OCI-LY7 (cell line): ENCODE measurements around the gene IRS1. TPM values are rescaled to one million over a fixed set of nuclear protein-coding genes. Genes with fewer than 3 reads are reported as not detected.
A peak's percentile ranks its signal among the peaks of the same experiment; 100 is the strongest.
"Not testable (repeated sequence)": the region's sequence is repeated elsewhere in the genome, so short reads cannot be mapped to it uniquely, and the experiment has no call there.

Source experiments
- BruUV-seq: library from RNA; stranded (reverse); fragments of 400-500 nt; replicated peaks from 2 replicates; lab custom pipeline; 2021; lab: Mats Ljungman, UMichigan
- CTCF ChIA-PET: fragments of 300-600 bp; sonication (Branson Sonifier 250); formaldehyde crosslinking; loops from one replicate; lab custom pipeline; 2022; ENCODE audit warnings: antibody characterized with exemption; ENCODE audit not compliant: unreplicated experiment; lab: Charles Lee
- POLR2A ChIA-PET: fragments of 300-600 bp; sonication (Branson Sonifier 250); formaldehyde crosslinking; loops from one replicate; lab custom pipeline; 2022; ENCODE audit warnings: antibody characterized with exemption; lab: Charles Lee
- DNase-seq: peaks from one replicate; pipeline ENCODE4 v3.0.0-alpha.2; 2015; ENCODE audit warnings: low spot score
- H2AFZ ChIP-seq: fragments of 200-600 bp; sonication (generic), shearing (Covaris generic); 2 replicates; pipeline ENCODE4 v1.6.1; 2014; ENCODE audit warnings: mild to moderate bottlenecking, antibody characterized with exemption, low read length, moderate library complexity
- H3K27ac ChIP-seq: fragments of 200-600 bp; sonication (generic); 2 replicates; pipeline ENCODE4 v1.5.1; 2014; ENCODE audit warnings: mixed run types, low read depth, mild to moderate bottlenecking, moderate library complexity, low read length, inconsistent platforms; ENCODE audit not compliant: poor library complexity, severe bottlenecking
- H3K36me3 ChIP-seq: fragments of 200-600 bp; sonication (generic); 2 replicates; pipeline ENCODE4 v1.6.1; 2014; ENCODE audit warnings: mild to moderate bottlenecking, antibody characterized with exemption, low read length, moderate library complexity, mixed read lengths; ENCODE audit not compliant: insufficient read depth
- H3K4me1 ChIP-seq: fragments of 200-600 bp; sonication (generic); 2 replicates; pipeline ENCODE4 v1.5.1; 2014; ENCODE audit warnings: mild to moderate bottlenecking, low read length; ENCODE audit not compliant: insufficient read depth, poor library complexity, severe bottlenecking
- H3K4me2 ChIP-seq: fragments of 200-600 bp; sonication (generic); 2 replicates; pipeline ENCODE4 v1.6.1; 2014; ENCODE audit warnings: mild to moderate bottlenecking, low read length
- H3K4me3 ChIP-seq: fragments of 200-600 bp; sonication (generic); 2 replicates; pipeline ENCODE4 v1.5.1; 2014; ENCODE audit warnings: mild to moderate bottlenecking, low read depth, low read length; ENCODE audit not compliant: poor library complexity, severe bottlenecking
- H3K79me2 ChIP-seq: fragments of 200-600 bp; sonication (generic); 2 replicates; pipeline ENCODE4 v1.6.1; 2016; ENCODE audit warnings: low read depth, mild to moderate bottlenecking, low read length, moderate library complexity, mixed read lengths; ENCODE audit not compliant: insufficient read depth
- H3K9me2 ChIP-seq: fragments of 200-600 bp; sonication (generic); 2 replicates; pipeline ENCODE4 v1.6.1; 2016; ENCODE audit warnings: mild to moderate bottlenecking, low read length, mixed read lengths; ENCODE audit not compliant: insufficient read depth
- H3K9me3 ChIP-seq: fragments of 200-600 bp; sonication (generic); 2 replicates; pipeline ENCODE4 v1.6.1; 2014; ENCODE audit warnings: mild to moderate bottlenecking, mixed run types, low read length, mixed read lengths
- H4K20me1 ChIP-seq: fragments of 200-600 bp; sonication (generic); 2 replicates; pipeline ENCODE4 v1.6.1; 2014; ENCODE audit warnings: mild to moderate bottlenecking, antibody characterized with exemption, low read length, moderate library complexity, mixed read lengths; ENCODE audit not compliant: insufficient read depth
- CTCF ChIP-seq: fragments of 200-600 bp; sonication (generic); conservative IDR thresholded peaks from 2 replicates; pipeline ENCODE4 v1.5.1; 2014; ENCODE audit warnings: mild to moderate bottlenecking, antibody characterized with exemption, low read length, moderate library complexity, mixed read lengths
- EZH2phosphoT487 ChIP-seq: fragments of 200-600 bp; sonication (generic); IDR thresholded peaks from 2 replicates; pipeline ENCODE4 v1.6.1; 2018; ENCODE audit warnings: low read depth, borderline replicate concordance, mild to moderate bottlenecking, mixed run types, antibody characterized with exemption, low read length, moderate library complexity, mixed read lengths
- intact Hi-C: fragments of 100-400 bp; cut with micrococcal nuclease; formaldehyde crosslinking; loops from one replicate; pipeline ENCODE4 v1.10.0; 2022; ENCODE audit not compliant: unreplicated experiment
- total RNA-seq, 2 experiments: library from RNA; depleted of rRNA in 1 of 2; stranded (reverse); fragments of >200 nt in 1 of 2; shearing (Covaris generic) in 1 of 2; gene quantifications; 2 replicates each; pipeline ENCODE4 v1.2.3, GENCODE V29; 2014 to 2022

The IRS1 gene
- total RNA-seq, 2 experiments from 2014 or later = 18.1 to 23.5 TPM

- Histone ChIP-seq H3K4me2 (no peak overlapping the region), H4K20me1 (no peaks in the 10 kb centered on the region), H3K27ac (no peak overlapping the region), H2AFZ (no peak overlapping the region), H3K4me3 (no peak overlapping the region), H3K4me1 (peaks cover 41% of the 10 kb centered on the region), H3K9me3 (peaks cover 6% of the 10 kb centered on the region), H3K79me2 (peaks cover 49% of the 10 kb centered on the region), H3K36me3 (peaks cover 24% of the 10 kb centered on the region), H3K9me2 (no peaks in the 10 kb centered on the region)
- TF ChIP-seq CTCF (no peak), EZH2phosphoT487 (no peak)
- DNase-seq = no peak
- intact Hi-C loops = no loop called here
- no TSS peak for BruUV-seq
- POLR2A ChIA-PET = interaction anchor here (0.9 to 3.1 kb wide), 5 partner anchors 15 to 135 kb away, joined by 3 to 14 read pairs (median 4); no protein-coding TSS in a partner anchor
- CTCF ChIA-PET = no interaction called here
These were observed 47.5 kb upstream of the IRS1 start for GRCh38 chr2:226847090-226847489.

- H2AFZ ChIP-seq = no peak overlapping the region
- no peak overlapping the region for H3K27ac ChIP-seq
- peaks cover 13% of the 10 kb centered on the region for H3K9me3 ChIP-seq
- ChIA-PET CTCF (no interaction called here), POLR2A (interaction anchor here (0.6 to 3.1 kb wide), 7 partner anchors 10 to 489 kb away, joined by 3 to 14 read pairs (median 4); no protein-coding TSS in a partner anchor)
- intact Hi-C loops = no loop called here
- no peak for DNase-seq
- H3K79me2 ChIP-seq = peaks cover 64% of the 10 kb centered on the region
- TF ChIP-seq EZH2phosphoT487 = no peak
- TF ChIP-seq CTCF = no peak
- peaks cover 39% of the 10 kb centered on the region for H3K36me3 ChIP-seq
- no peaks in the 10 kb centered on the region for H4K20me1 ChIP-seq
- peaks cover 45% of the 10 kb centered on the region for H3K4me1 ChIP-seq
- no peak overlapping the region for H3K4me3 ChIP-seq
- peak overlapping the region; percentile 38 for H3K4me2 ChIP-seq
- no peaks in the 10 kb centered on the region for H3K9me2 ChIP-seq
- BruUV-seq = no TSS peak
These were observed 45.9 kb upstream of the IRS1 start for GRCh38 chr2:226845386-226846116.

GRCh38 chr2:226843001-226843400 is 43.4 kb upstream of the IRS1 start:
- BruUV-seq, H4K20me1 ChIP-seq, CTCF ChIA-PET, H2AFZ ChIP-seq, intact Hi-C loops, H3K9me2 ChIP-seq: not testable (repeated sequence)
- peak; percentile 29 for DNase-seq
- Histone ChIP-seq H3K79me2 (peaks cover 90% of the 10 kb centered on the region), H3K4me1 (peaks cover 69% of the 10 kb centered on the region), H3K4me3 (peak overlapping the region; percentile 35), H3K27ac (peak overlapping the region; percentile 50), H3K4me2 (peak overlapping the region; percentile 53), H3K36me3 (peaks cover 44% of the 10 kb centered on the region), H3K9me3 (peaks cover 13% of the 10 kb centered on the region)
- POLR2A ChIA-PET = interaction anchor here (0.6 to 1.5 kb wide), 2 partner anchors 65 to 139 kb away, joined by 3 to 5 read pairs; no protein-coding TSS in a partner anchor
